Hepatocyte (in vitro differentiated cells): ENCODE results near the gene FOXF2. TPM values are rescaled to one million over a fixed set of nuclear protein-coding genes. Genes with fewer than 3 reads are reported as not detected.
A peak's percentile ranks its signal among the peaks of the same experiment; 100 is the strongest.

Experiments used
- DNase-seq: peaks from one replicate; pipeline ENCODE4 v3.0.0-alpha.2; 2016; ENCODE audit warnings: low spot score
- H2AFZ ChIP-seq: fragments of 200-600 bp; sonication (generic); 2 replicates; pipeline ENCODE4 v1.6.0; 2016; ENCODE audit warnings: antibody characterized with exemption, mild to moderate bottlenecking
- H3K27ac ChIP-seq: fragments of 200-600 bp; sonication (generic); 2 replicates; pipeline ENCODE4 v1.5.1; 2016; ENCODE audit warnings: mild to moderate bottlenecking
- H3K27me3 ChIP-seq: fragments of 200-600 bp; sonication (generic); 2 replicates; pipeline ENCODE4 v1.6.1; 2016
- H3K36me3 ChIP-seq: fragments of 200-600 bp; sonication (generic); replicated peaks from 2 replicates; pipeline ENCODE4 v1.5.1; 2016; ENCODE audit warnings: low read depth; ENCODE audit not compliant: insufficient read depth
- H3K4me1 ChIP-seq: fragments of 200-600 bp; sonication (generic); 2 replicates; pipeline ENCODE4 v1.5.1; 2016; ENCODE audit warnings: mild to moderate bottlenecking, moderate library complexity; ENCODE audit not compliant: insufficient read depth
- H3K4me2 ChIP-seq: fragments of 200-600 bp; sonication (generic); 2 replicates; pipeline ENCODE4 v1.6.0; 2016
- H3K4me3 ChIP-seq: fragments of 200-600 bp; sonication (generic); 2 replicates; pipeline ENCODE4 v1.5.1; 2016; ENCODE audit warnings: mild to moderate bottlenecking
- H3K79me2 ChIP-seq: fragments of 200-600 bp; sonication (generic); 2 replicates; pipeline ENCODE4 v1.6.0; 2017; ENCODE audit warnings: mild to moderate bottlenecking
- H3K9me2 ChIP-seq: fragments of 200-600 bp; sonication (generic); replicated peaks from 2 replicates; pipeline ENCODE4 v1.6.0; 2017; ENCODE audit warnings: mild to moderate bottlenecking; ENCODE audit not compliant: insufficient read depth
- H3K9me3 ChIP-seq: fragments of 200-600 bp; sonication (generic); 2 replicates; pipeline ENCODE4 v1.5.1; 2016; ENCODE audit warnings: low read depth, mild to moderate bottlenecking
- H4K20me1 ChIP-seq: fragments of 200-600 bp; sonication (generic); 2 replicates; pipeline ENCODE4 v1.6.0; 2016; ENCODE audit warnings: mild to moderate bottlenecking; ENCODE audit not compliant: insufficient read depth, poor library complexity, severe bottlenecking
- EZH2 ChIP-seq: fragments of 200-600 bp; sonication (generic); IDR thresholded peaks from 2 replicates; pipeline ENCODE4 v1.6.1; 2016; ENCODE audit warnings: antibody characterized with exemption, mild to moderate bottlenecking, borderline replicate concordance
- EZH2phosphoT487 ChIP-seq: fragments of 200-600 bp; sonication (generic); IDR thresholded peaks from one replicate; pipeline ENCODE4 v1.6.1; 2018; ENCODE audit warnings: antibody characterized with exemption, mild to moderate bottlenecking, low read depth, moderate library complexity; ENCODE audit not compliant: unreplicated experiment, severe bottlenecking
- WGBS: methylation state at CpG from one replicate; pipeline ENCODE4 v1.1.6; 2016; ENCODE audit warnings: low lambda C conversion rate; ENCODE audit errors: missing lambda C conversion rate; 5-methylcytosine and 5-hydroxymethylcytosine counted together
- polyA plus RNA-seq: library from polyadenylated mRNA; unstranded; fragments of >200 nt; fragmentation: Nextera tagmentation; extraction: Ambion mirVana; gene quantifications from 2 replicates; pipeline ENCODE4 v1.2.1, GENCODE V29; 2016
- total RNA-seq: library from RNA; depleted of rRNA; stranded (reverse); fragments of >200 nt; gene quantifications from 2 replicates; pipeline ENCODE4 v1.2.3, GENCODE V29; 2014
- TF ChIP-seq, protein P1 (sequence below): fragments of 200-600 bp; sonication (generic); IDR thresholded peaks from 2 replicates; pipeline ENCODE4 v1.5.1; 2016; ENCODE audit warnings: antibody characterized with exemption, mild to moderate bottlenecking; ENCODE audit not compliant: poor library complexity

The FOXF2 gene
- total and polyA plus RNA-seq, 2 experiments from 2014 or later = 28.0 to 31.5 TPM

DNA sequence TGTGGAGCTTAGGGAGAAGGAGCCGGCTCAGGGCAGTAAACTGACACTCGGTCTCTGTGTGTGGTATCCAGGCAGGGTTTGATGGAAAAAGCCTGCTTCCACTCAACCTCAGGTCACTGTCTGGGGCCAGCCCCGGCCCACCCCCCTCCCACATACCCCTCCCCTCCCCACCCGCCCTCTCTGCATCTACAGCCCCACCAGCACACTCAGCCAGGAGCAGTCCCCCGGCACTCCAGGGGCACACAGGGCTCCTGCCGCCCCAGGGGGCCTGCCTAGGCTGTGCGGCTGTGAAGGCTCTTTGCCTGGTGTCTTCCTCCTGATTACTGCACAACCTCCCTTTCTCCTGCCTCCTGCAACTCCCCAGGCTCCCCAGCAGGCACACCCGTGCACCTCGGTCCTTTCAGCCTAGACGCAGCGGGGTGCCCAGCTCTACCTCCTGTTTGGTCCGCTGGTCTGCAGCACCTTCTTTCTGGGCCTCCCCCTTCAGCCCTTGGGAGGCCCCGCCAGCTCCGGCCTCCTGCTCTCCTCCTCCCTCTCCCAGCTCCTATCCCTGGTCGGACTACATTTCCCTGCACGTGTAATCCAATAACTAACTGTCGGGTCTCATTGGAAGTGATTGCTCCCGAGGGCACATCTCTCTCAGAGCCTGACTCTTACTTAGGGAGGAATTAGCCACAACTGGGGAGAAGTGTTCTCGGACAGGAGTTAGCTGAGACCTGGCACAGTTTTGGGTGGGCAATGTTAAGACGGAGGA lies 1.3 kb upstream of the FOXF2 start:
- DNase-seq = no peak
- H3K4me3 ChIP-seq = peak overlapping the region; percentile 33
- H3K27ac ChIP-seq = peak overlapping the region; percentile 94
- H3K9me3 ChIP-seq = no peaks in the 10 kb centered on the region
- no peaks in the 10 kb centered on the region for H3K36me3 ChIP-seq
- peaks cover 14% of the 10 kb centered on the region for H3K4me1 ChIP-seq
- peaks cover 15% of the 10 kb centered on the region for H4K20me1 ChIP-seq
- TF ChIP-seq, protein P1, sequence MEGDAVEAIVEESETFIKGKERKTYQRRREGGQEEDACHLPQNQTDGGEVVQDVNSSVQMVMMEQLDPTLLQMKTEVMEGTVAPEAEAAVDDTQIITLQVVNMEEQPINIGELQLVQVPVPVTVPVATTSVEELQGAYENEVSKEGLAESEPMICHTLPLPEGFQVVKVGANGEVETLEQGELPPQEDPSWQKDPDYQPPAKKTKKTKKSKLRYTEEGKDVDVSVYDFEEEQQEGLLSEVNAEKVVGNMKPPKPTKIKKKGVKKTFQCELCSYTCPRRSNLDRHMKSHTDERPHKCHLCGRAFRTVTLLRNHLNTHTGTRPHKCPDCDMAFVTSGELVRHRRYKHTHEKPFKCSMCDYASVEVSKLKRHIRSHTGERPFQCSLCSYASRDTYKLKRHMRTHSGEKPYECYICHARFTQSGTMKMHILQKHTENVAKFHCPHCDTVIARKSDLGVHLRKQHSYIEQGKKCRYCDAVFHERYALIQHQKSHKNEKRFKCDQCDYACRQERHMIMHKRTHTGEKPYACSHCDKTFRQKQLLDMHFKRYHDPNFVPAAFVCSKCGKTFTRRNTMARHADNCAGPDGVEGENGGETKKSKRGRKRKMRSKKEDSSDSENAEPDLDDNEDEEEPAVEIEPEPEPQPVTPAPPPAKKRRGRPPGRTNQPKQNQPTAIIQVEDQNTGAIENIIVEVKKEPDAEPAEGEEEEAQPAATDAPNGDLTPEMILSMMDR = no peak
- TF ChIP-seq EZH2phosphoT487 (no peak), EZH2 (no peak)
- no peaks in the 10 kb centered on the region for H3K9me2 ChIP-seq
- peak overlapping the region; percentile 96 for H3K4me2 ChIP-seq
- no peak overlapping the region for H2AFZ ChIP-seq
- H3K79me2 ChIP-seq = peaks cover 62% of the 10 kb centered on the region
- peaks cover 89% of the 10 kb centered on the region for H3K27me3 ChIP-seq
- 4% methylated on average over 18 of the region's 20 CpGs for WGBS

DNA sequence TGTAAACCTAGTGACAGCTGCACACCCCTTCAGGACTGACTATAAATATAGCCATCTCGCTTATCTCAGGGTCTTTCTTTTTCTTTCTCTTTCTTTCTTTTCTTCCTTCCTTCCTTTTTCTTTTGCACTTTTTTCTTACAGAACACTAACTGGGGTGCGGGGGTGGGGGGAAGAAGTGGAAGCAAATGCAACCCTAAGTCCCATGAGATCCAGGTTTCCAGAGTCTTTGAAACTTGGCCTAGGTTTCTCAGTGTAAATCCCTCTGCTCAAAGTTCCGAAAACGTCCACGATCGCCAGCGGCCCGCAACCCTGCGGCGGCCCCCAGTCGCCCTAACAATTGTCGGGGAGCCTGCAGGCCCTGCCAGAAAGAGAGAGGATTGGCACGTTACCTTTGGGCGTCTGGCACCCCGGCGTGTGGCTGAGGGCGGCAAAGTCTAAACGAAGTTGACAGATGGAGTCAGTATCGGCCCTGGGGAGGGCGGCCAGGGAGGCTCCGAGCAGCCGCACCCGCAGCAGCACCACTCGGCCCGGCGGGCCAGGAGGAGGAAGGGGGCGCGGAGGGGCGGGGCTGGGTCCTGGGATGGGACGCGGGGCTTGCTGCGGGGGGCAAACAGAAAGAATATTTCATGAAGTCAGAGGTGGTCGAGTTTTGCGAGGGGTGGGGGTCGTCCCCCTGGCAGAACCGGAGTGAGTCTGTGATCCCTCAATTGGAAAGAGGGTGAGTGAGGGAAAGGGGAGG lies 577 bp upstream of the FOXF2 start:
- Histone ChIP-seq H3K4me1 (peaks cover 10% of the 10 kb centered on the region), H3K4me2 (peak overlapping the region; percentile 96), H4K20me1 (peaks cover 19% of the 10 kb centered on the region), H3K9me2 (no peaks in the 10 kb centered on the region), H3K27me3 (peaks cover 89% of the 10 kb centered on the region), H3K79me2 (peaks cover 62% of the 10 kb centered on the region), H3K9me3 (no peaks in the 10 kb centered on the region), H2AFZ (no peak overlapping the region), H3K27ac (peak overlapping the region; percentile 94), H3K36me3 (no peaks in the 10 kb centered on the region), H3K4me3 (peak overlapping the region; percentile 55)
- TF ChIP-seq EZH2 = peak; percentile 100
- peak; percentile 91 for TF ChIP-seq EZH2phosphoT487
- TF ChIP-seq, protein P1 = no peak
- DNase-seq = no peak
- whole genome bisulfite sequencing = 4% methylated on average over 32 of the region's 36 CpGs

DNA sequence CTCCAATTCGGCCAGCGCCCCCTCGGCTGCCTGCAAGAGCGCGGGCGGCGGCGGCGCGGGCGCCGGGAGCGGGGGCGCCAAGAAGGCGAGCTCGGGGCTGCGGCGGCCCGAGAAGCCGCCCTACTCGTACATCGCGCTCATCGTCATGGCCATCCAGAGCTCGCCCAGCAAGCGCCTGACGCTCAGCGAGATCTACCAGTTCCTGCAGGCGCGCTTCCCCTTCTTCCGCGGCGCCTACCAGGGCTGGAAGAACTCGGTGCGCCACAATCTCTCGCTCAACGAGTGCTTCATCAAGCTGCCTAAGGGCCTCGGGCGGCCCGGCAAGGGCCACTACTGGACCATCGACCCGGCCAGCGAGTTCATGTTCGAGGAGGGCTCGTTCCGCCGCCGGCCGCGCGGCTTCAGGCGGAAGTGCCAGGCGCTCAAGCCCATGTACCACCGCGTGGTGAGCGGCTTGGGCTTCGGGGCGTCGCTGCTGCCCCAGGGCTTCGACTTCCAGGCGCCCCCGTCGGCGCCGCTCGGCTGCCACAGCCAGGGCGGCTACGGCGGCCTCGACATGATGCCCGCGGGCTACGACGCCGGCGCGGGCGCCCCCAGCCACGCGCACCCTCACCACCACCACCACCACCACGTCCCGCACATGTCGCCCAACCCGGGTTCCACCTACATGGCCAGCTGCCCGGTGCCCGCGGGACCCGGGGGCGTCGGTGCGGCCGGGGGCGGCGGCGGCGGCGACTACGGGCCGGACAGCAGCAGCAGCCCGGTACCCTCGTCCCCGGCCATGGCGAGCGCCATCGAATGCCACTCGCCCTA lies 963 bp downstream of the FOXF2 start:
- Histone ChIP-seq H3K27me3 (peaks cover 89% of the 10 kb centered on the region), H3K4me1 (peaks cover 4% of the 10 kb centered on the region), H3K4me2 (peak overlapping the region; percentile 86), H4K20me1 (peaks cover 19% of the 10 kb centered on the region), H2AFZ (peak overlapping the region; percentile 33), H3K9me2 (no peaks in the 10 kb centered on the region), H3K27ac (peak overlapping the region; percentile 94), H3K79me2 (peaks cover 67% of the 10 kb centered on the region), H3K4me3 (peak overlapping the region; percentile 77), H3K36me3 (no peaks in the 10 kb centered on the region), H3K9me3 (no peaks in the 10 kb centered on the region)
- DNase-seq = no peak
- TF ChIP-seq, protein P1 = no peak
- TF ChIP-seq EZH2phosphoT487 (peak; percentile 30), EZH2 (peak; percentile 80)
- WGBS = under 1% methylated on average over 69 of the region's 106 CpGs
